Measurements from ENCODE around the gene NME7.

NME7 gene

DNA sequence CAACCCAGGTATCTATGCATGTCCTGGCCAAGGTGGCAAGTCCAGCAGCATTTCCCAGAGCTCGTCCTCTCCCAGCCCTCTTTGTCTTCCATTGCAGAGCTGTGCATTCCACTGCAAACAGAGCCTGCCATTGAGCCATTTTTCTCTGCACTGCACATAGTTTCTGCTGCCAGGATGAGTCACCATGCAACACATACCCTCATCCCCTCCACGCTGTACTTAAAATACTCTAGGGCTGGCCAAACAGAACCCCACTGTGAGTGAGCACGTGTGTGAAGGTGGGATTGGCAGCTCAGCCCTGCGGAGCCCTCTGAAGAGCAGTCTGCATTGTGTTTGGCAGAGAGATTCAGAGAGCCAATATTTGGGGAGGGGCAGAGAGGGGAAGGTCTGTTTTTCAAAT lies 265.0 kb downstream of the NME7 start:
- no peak for DNase-seq

DNA sequence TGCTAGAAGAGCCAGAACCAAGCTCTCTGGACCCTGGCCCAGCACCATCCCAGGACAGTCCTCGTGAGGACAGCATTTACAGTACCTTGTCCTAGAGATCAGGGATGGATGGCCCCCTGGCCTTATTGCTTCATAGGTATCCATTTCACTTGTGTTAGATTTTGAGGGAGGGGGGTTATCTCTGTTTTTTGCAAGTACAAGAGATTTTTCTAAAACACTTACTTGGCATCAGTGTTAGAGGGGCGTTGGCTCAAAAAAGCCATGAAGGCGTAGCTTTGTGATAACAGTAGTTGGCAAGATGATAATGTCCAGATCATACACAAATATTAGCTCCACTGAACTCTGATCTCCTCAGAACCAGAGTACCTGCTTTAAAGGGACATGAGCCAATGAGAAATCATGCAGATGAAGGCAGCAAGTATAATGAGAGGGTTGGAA lies 266.9 kb downstream of the NME7 start:
- no peak for DNase-seq

DNA sequence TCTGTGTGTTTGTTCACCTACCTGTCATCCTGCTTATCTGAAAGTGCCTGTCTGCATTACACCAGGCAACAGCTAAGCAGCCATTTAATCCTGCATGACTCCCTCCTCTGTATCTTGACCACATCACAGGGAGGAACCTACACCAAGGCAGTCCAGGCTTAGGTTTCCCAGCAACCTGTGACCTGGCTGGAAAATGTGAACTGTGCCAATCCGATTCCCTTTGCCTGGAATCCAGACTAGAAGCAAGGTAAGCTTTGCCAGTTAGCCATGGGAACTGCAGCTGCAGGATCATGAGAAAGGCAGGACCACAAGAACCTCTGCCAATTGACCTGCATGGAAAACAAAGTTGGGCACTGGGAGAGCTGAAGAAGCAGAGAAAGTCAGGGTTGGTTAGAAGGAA lies 267.4 kb downstream of the NME7 start:
- no peak for DNase-seq

DNA sequence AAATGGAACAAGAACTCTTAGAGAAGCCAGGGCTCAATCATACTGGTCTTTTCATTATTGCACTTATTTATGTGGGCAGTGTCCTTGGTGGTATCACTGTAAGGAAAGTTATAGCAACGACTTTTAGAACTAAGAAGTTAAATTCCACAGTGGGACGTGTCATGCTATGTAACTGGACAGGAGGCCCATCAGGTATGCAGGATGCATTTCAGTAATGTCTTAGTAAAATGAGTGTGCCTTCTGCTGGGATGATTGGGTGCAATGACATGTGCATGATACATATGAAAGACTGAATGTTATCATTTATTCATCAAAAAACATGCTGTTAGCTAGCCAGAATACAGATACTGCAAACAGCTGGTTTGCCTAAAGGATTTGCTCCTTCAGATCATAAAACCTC lies 268.0 kb downstream of the NME7 start:
- DNase-seq = no peak

DNA sequence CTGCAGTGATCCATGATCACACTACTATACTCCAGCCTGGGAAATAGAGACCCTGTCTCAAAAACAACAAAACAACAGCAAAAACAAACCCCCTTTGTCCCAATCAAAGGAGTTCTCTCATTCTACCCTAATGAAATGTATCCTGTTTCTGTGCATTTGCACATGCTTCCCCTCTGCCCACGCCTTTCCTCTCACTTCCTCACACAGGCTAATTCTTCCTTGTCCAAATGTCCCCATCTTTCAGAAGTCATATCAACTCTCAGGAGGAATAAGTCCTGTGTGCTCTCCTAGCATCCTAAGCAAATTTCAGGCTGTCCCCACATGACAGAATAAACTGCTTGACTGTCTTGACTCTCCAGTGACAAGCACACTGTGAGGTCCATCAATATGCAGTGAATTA lies 269.2 kb downstream of the NME7 start:
- DNase-seq = no peak

DNA sequence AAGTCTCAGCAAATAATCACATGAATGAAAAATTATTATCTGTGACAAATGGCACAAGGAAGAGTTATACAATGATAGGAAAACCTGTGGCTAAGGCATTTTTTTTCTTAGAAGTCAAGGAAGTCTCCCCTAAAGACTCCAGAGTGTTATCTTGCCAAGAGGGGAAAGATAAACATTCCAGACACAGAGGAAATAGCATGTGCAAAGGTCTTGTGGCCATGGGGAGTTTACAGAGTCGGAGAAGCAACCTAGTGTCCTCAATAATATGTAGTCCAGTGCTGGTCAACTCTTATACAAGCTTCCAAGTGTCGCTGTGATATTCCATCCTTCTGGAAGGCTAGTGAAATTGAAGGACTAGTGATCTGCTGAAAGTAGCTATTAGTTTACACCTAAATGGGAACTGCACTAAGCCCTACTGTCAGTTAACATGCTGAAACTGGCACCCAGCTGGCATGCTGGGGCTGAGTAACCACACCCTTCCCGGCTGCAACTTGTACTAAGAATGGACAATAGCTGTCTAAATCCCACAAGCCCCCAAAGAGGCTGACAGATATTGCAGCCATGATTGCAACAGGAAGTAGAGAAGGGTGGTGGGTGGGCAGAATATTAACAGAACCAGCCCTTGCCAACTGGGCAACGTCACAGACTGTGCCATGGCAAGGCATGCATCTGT lies 272.6 kb downstream of the NME7 start:
- no peak for DNase-seq

DNA sequence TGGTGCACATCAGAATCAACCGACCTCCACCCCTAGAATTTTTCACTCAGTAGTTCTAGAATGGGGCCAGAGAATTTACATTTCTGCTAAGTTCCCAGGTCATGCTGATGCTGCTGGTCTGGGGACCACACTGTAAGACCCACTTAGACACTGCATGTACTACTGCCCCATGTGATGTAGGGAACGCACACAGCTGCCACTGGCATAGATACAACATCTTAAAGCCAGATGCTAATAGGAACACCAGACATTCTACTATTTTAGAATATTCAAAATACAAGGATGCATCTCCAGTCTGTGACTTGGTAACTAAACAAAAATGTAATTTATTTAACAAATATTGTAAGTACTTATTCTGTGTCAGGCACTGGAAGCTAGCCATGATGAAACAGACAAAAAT lies 275.2 kb downstream of the NME7 start:
- no peak for DNase-seq

DNA sequence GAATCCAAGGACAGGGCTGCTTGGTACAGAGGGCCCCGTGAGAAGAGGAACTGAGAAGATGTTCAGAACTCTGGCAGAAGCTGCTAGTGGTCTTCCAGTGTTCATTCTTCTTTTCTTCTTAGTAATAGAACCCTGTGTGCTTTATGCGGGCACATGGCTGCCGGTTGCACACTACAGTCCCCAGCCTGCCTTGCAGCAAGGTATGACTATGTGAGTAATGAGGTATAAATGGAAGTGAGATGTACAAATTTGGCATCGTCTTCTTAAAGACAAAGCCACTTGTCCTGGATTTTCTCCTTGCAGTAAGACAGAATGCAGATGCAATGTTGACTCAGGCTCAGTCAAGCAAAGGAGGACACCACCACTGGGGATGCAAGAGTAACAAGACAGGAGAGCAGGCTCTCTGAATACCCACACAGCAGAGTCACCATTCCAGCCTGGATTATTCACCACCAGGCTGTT lies 276.1 kb downstream of the NME7 start:
- DNase-seq = no peak

DNA sequence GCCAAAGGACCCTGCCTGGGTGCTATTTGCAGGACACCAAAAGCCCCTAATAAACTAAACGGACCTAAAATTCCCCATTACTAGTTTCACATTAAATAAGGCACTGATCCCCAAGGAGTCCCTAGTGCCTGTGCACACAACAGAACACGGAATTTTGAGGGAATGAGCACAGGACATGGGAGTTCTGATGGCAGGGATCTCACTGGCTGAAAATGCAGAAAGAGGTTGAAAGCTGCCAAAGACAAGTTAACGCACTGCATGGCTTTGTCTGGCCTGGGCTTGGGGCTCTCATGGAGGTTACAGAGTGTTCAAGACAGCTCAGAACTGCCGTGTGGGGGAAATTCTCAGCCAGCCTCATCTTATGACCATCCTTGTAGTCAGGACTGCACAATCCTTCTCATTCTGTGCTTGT lies 276.7 kb downstream of the NME7 start:
- DNase-seq = no peak

DNA sequence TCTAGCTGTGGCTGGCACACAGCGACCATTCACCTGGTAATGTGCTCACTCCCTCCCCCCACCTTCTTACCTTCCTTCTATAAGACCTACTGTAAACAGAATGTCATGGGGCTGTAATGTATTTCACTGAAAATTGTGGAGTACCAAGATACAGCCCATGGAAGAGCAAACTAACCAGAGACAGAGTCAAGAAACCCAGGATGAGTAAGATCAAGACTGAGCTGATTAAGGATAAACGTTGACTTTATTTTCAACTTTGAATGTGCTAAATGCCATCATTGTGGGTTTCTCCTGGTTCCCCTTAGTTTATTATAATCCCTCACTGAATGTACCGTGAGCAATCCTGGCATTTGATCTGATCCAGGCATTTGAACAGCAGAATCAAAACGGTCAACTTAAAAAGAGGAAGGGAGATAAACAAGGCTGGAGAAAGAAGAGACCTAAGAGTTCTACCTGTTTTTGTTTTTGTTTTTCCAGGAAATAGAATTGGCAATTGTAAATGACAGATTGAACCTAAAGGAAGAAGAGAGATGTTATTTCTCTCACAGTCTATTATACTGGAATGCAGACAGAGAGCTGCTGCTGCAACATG lies 277.2 kb downstream of the NME7 start:
- DNase-seq = no peak

DNA sequence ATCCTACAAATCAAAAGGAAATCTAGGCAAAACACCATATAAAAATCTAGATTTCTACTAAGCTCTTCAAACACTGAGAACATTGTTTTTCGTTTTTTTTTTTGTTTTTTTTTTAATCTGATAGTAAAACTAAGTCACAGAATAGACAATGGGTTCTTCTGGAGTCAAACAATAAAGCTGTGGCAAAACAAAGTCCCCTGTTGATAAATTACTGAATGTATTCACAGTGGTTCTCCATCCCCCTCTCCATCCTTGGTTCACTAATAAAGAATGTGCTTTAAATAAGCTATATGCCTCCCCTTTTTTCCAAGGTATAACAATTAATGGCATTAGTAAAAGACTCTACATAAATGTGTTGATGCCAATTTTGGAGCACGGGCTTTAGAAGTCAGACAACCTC lies 277.8 kb downstream of the NME7 start:
- DNase-seq = no peak

DNA sequence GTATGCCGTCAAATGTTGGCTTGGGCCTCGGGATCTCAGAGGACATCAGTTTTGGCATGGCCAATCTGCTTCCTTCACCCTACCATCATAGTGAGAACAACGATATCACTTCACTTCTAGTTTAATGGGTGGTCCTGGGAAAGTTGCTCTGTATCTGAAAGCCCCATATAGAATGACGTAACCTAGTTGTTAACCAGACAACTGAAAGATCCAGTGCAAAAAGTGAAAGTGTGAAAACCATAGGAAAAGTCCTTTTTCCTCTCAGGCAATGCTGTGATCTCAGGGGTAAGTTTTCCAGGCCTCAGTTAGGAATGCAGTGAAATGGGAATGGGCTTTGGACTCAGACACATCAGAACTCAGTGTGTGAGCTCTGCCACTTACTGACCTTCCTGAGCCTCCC lies 279.7 kb downstream of the NME7 start:
- DNase-seq = no peak

DNA sequence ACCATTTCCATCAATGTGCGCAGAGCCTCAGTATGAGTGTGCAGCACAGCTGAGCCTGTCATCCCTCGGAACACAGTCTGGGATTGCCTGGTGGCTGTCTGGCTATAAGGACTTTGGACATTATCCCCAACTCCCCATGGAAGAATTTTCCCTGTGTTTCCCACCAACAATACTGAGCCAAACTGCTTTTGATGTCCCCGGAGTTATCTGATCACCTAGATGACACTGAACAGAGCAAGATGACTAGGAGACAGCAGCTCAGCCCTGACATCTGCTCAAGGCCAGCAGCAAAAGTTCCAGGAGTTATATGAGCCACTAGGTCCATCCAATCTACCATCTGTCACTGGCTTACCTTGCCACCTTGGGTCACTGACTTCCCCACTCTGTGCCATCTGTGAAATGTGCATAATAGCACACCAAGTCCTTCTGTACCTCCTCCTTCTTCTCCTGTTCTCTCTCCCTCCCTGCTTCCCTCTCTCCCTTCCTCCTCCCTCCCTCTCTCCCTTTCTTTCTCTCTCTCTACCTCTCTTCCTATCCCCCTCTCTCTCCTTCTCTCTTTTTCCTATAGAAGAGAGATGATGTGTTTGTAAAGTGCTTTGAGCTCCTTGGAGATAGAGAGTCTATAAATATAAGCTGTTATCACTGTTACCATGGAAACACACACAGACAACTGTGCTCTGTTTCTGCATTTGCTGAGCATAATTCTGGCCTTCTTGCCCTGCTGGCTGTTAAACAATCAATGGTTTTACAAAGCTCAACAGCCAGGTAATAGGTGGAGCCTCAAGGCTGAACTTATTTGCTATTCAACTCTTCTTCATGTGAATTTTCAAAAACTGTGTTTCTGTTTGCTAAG lies 280.8 kb downstream of the NME7 start:
- no peak for DNase-seq

DNA sequence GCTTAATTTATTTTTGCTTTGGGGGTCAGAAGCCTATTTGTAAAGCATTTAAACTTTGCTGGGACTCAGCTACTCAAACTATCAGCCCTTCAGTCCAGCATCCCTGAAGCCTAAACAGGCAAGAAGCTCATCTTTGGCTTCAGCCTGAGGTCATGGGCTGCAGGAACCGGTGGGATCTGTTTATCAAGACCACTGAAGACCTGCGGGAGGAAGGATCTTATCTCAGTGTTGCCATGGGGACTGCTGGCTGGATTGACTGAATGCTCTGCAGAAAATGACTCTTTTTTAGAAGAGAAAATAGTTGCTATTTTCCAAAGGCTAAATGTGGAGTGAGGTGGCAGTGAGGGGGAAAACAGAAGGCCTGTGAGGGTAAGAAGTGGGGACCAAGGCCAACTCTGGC lies 281.7 kb downstream of the NME7 start:
- no peak for DNase-seq

Data from activated effector memory CD4-positive, alpha-beta T cell treated with Interleukin-2 at 50 U/mL for 16 hours (primary cell).